Panc1 (cell line): ENCODE results near the gene PRKAG2.

Experiments
- CTCF ChIP-seq: fragments of 450-650 bp; IDR thresholded peaks from 2 replicates; pipeline ENCODE4 v1.5.1; 2017; ENCODE audit warnings: mild to moderate bottlenecking
- POLR2AphosphoS5 ChIP-seq: IDR thresholded peaks from 2 replicates; pipeline ENCODE4 v1.6.1; 2012; ENCODE audit warnings: mild to moderate bottlenecking, low read depth, low read length, moderate library complexity
- REST ChIP-seq, 2 experiments: IDR thresholded peaks; 2 replicates each; pipeline ENCODE4 v1.6.1; 2011 to 2012; ENCODE audit warnings: low read depth in 2 of 2, control low read depth in 1 of 2, low read length in 1 of 2, mild to moderate bottlenecking in 1 of 2, moderate library complexity in 1 of 2; ENCODE audit not compliant: insufficient read depth in 1 of 2
- SIN3A ChIP-seq: IDR thresholded peaks from 2 replicates; pipeline ENCODE4 v1.6.1; 2012; ENCODE audit warnings: low read depth, mild to moderate bottlenecking, low read length, moderate library complexity, borderline replicate concordance; ENCODE audit not compliant: insufficient read depth

DNA sequence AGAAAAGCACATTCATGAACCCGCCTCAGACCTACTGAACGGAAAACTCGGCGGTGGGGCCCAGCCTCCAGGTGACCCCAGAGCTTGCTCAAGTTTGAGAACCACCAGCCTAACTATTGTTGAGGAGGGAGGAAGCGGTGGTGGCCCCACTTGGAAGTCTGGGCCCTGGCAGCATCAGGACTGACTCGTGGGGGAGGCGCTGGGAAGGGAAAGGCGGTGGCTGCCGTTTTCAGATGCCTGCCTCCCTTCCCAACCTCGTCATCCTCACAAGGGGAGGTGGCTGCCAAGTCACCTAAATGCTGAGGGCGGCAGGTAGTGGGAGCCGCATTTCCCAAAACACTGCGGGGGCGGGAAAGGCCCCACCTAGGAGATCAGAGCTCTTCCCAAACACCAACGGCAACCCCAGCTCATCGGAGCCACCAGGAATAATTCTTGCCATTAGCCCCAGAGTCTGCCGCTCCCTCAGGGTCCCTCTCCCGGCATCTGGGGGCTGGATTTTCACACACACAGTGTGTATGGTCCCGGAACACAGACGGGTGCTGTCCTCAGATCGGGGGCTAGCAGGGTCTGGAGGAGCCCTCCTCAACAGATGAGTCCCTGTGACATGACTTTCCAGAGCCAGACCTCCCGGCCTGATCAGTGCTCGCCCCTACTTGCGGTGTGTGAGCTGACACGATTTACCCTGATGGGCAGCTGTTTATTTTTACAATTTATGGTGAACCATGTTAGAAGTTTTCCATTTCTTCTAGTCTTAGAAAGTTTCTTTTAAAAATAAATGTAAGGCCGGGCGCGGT is 31.3 kb downstream of the PRKAG2 start:
- TF ChIP-seq CTCF (no peak), POLR2AphosphoS5 (no peak), REST (IDR thresholded peaks at IDR 0.05; ENCODE audit: insufficient read depth in 1 of 2, low read depth in 2 of 2, low read length in 1 of 2) (no peak), SIN3A (no peak)
